Measurements from ENCODE around the gene FICD. TPM values are rescaled to one million over a fixed set of nuclear protein-coding genes. Genes with fewer than 3 reads are reported as not detected.

FICD gene
- total and polyA plus RNA-seq, 2 donors (not counting 1 experiment from before 2014, with no cell fraction given): 1.2 to 9.1 TPM

GRCh38 chr12:108477881-108478259, 37.2 kb upstream of the FICD start:
- no peaks in the 10 kb centered on the region for H3K9me3 ChIP-seq (ENCODE audit: control extremely low read depth in 1 of 3, control insufficient read depth in 2 of 3, insufficient read depth in 1 of 3, low read length in 2 of 3)
- no peaks in the 10 kb centered on the region for H4K20me1 ChIP-seq (ENCODE audit: control insufficient read depth, insufficient read depth, low read length, poor library complexity, severe bottlenecking)
- 92% methylated on average over 6 of the region's 6 CpGs for WGBS (ENCODE audit: insufficient coverage)
- intact Hi-C loops (cut with micrococcal nuclease): no loop called here
- DNase-seq (no peak), ATAC-seq (ENCODE audit: low read depth) (no peak)
- Mint-ChIP-seq H3K9me3 (ENCODE audit: insufficient read depth) (no peaks in the 10 kb centered on the region), H3K27me3 (peaks cover 49% of the 10 kb centered on the region), H3K4me1 (no peaks in the 10 kb centered on the region), H3K4me3 (no peak overlapping the region), H3K27ac (no peak overlapping the region)
- ChIA-PET POLR2A (no interaction called here), CTCF (no interaction called here)
- H3K4me1 ChIP-seq (ENCODE audit: control insufficient read depth in 2 of 2, insufficient read depth in 2 of 2, low read length in 2 of 2): no peaks in the 10 kb centered on the region
- no peaks in the 10 kb centered on the region for H3K36me3 ChIP-seq (replicated peaks in 1 of 2; ENCODE audit: control extremely low read depth in 1 of 2, control insufficient read depth in 1 of 2, extremely low read depth in 1 of 2, insufficient read depth in 2 of 2, low read length in 1 of 2)
- no peaks in the 10 kb centered on the region for H3K79me2 ChIP-seq (ENCODE audit: control insufficient read depth, insufficient read depth, low read length)
- H3K9ac ChIP-seq (ENCODE audit: low read length): no peak overlapping the region
- no peak overlapping the region for H2AFZ ChIP-seq (ENCODE audit: insufficient read depth, low read depth, low read length, poor library complexity, severe bottlenecking)
- no peak overlapping the region for H3K27ac ChIP-seq (ENCODE audit: low read length in 2 of 2)
- no peak overlapping the region for H3K4me2 ChIP-seq (replicated peaks; ENCODE audit: low read depth, low read length, poor library complexity, severe bottlenecking)
- peaks cover 0 to 4% (median 1%) of the 10 kb centered on the region in 4 experiments for H3K27me3 ChIP-seq (replicated peaks in 1 of 4; ENCODE audit: control extremely low read depth in 1 of 4, control insufficient read depth in 3 of 4, insufficient read depth in 4 of 4, low read length in 3 of 4)
- no peak overlapping the region for H3K4me3 ChIP-seq (ENCODE audit: control extremely low read depth in 1 of 5, extremely low read depth in 1 of 5, insufficient read depth in 1 of 5, low read depth in 2 of 5, low read length in 4 of 5)
- TF ChIP-seq CTCF (IDR thresholded peaks at IDR 0.05): no peak
- TF ChIP-seq EZH2 (IDR thresholded peaks at IDR 0.05; ENCODE audit: borderline replicate concordance, insufficient read depth, low read depth, low read length, poor library complexity, severe bottlenecking): no peak

- Mint-ChIP-seq H3K4me3 (no peak overlapping the region), H3K4me1 (no peaks in the 10 kb centered on the region), H3K9me3 (ENCODE audit: insufficient read depth) (no peaks in the 10 kb centered on the region), H3K27me3 (peaks cover 50% of the 10 kb centered on the region), H3K27ac (no peak overlapping the region)
- Histone ChIP-seq H3K4me3 (ENCODE audit: control extremely low read depth in 1 of 5, extremely low read depth in 1 of 5, insufficient read depth in 1 of 5, low read depth in 2 of 5, low read length in 4 of 5) (no peak overlapping the region), H2AFZ (ENCODE audit: insufficient read depth, low read depth, low read length, poor library complexity, severe bottlenecking) (no peak overlapping the region), H3K9ac (ENCODE audit: low read length) (no peak overlapping the region), H3K9me3 (ENCODE audit: control extremely low read depth in 1 of 3, control insufficient read depth in 2 of 3, insufficient read depth in 1 of 3, low read length in 2 of 3) (no peaks in the 10 kb centered on the region), H3K4me2 (replicated peaks; ENCODE audit: low read depth, low read length, poor library complexity, severe bottlenecking) (no peak overlapping the region), H3K4me1 (ENCODE audit: control insufficient read depth in 2 of 2, insufficient read depth in 2 of 2, low read length in 2 of 2) (no peaks in the 10 kb centered on the region), H3K36me3 (replicated peaks in 1 of 2; ENCODE audit: control extremely low read depth in 1 of 2, control insufficient read depth in 1 of 2, extremely low read depth in 1 of 2, insufficient read depth in 2 of 2, low read length in 1 of 2) (no peaks in the 10 kb centered on the region), H3K27ac (ENCODE audit: low read length in 2 of 2) (no peak overlapping the region), H3K79me2 (ENCODE audit: control insufficient read depth, insufficient read depth, low read length) (no peaks in the 10 kb centered on the region), H4K20me1 (ENCODE audit: control insufficient read depth, insufficient read depth, low read length, poor library complexity, severe bottlenecking) (no peaks in the 10 kb centered on the region), H3K27me3 (replicated peaks in 1 of 4; ENCODE audit: control extremely low read depth in 1 of 4, control insufficient read depth in 3 of 4, insufficient read depth in 4 of 4, low read length in 3 of 4) (peaks cover 0 to 4% (median 1%) of the 10 kb centered on the region in 4 experiments)
- no peak for ATAC-seq (ENCODE audit: low read depth)
- WGBS (ENCODE audit: insufficient coverage): 86% methylated on average over 4 of the region's 8 CpGs
- ChIA-PET CTCF (no interaction called here), POLR2A (no interaction called here)
- DNase-seq: no peak
- TF ChIP-seq CTCF (IDR thresholded peaks at IDR 0.05) (no peak), EZH2 (IDR thresholded peaks at IDR 0.05; ENCODE audit: borderline replicate concordance, insufficient read depth, low read depth, low read length, poor library complexity, severe bottlenecking) (no peak)
- intact Hi-C loops (cut with micrococcal nuclease): no loop called here
Observed at GRCh38 chr12:108478611-108479206, 36.4 kb upstream of the FICD start.
